GM21528 (cell line): ENCODE measurements around the gene TAF6.

Source experiments
- ATAC-seq: cut with Tn5 transposase; IDR thresholded peaks from one replicate; pipeline ENCODE4 v1.9.1; 2021; ENCODE audit warnings: mild to moderate bottlenecking, moderate library complexity; ENCODE audit not compliant: unreplicated experiment, low FRiP score

Gene TAF6

GRCh38 chr7:100124301-100125230 lies 5.4 kb upstream of the TAF6 start:
- ATAC-seq = no peak

DNA sequence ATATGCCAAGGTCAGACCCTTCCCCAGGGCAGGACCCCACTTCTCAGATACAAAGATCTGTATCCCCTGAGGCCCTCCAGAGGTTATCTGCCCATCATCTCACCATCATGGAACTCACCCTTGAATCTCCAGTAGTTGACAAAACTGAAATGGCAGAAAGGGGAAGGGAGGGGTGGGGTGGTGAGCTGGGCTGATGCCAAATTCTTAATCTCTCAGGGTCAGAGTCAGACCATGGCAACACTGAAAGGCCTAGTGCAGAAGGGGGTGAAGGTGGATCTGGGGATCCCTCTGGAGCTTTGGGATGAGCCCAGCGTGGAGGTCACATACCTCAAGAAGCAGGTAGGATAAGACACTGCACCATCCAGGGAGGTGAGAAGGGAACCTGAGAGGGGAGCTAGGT lies 3.4 kb upstream of the TAF6 start:
- no peak for ATAC-seq

DNA sequence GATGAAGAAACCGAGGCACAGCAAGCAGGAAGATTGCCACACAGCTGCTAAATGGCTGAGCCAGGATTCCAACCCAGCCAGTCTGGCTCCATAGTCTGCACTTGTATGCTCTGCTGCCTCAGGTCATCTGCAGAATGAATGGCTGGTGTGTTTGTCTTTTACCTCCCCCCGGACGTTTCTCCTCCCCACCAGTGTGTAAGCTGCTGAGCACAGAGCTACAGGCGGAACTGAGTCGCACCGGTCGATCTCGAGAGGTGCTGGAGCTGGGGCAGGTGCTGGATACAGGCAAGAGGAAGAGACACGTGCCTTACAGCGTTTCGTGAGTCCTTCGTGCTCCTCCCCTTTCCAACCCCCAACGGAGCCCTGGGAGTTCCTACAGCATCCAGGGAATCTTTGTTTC lies 2.9 kb upstream of the TAF6 start:
- no peak for ATAC-seq

- ATAC-seq = no peak
Observed at GRCh38 chr7:100120733-100121036, 1.5 kb upstream of the TAF6 start.

DNA sequence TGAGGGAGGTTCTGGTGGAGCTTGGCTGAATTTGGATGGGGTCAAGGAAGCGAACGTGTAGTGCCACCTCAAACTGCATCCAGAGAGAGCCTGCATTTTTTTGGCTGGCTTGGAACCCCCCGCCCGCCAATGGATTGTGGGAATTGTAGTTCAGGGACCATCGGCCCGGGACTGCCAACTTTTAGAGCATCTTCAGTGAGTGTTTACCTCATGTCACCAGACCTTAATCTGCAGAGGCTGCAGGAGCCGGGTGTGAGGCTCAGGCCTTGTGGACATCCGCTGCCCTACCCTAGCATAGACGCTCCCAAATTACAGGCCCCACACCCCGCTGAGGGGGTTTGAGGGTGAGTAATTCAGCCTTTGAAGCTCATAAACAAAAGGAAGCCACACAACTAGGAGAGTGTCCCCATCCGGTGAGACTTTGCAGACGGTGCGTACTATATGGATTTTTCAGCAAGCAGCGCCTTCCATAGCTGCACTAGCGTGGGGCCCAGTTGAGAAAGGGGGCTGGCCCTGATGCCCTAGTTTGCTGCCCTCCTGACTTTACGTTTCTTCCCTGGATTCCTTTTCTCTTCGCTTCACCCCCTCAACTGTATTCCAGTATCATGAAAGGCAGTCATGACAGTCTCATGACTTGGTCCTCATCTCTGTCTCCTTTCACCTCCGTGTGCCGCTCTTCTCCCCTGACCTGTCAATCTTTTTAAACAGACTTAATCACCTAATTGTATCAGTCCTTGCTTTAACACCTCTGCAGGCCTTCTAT lies 993 bp upstream of the TAF6 start:
- peak; percentile 29 for ATAC-seq

GRCh38 chr7:100118388-100119071 lies 628 bp downstream of the TAF6 start:
- ATAC-seq = no peak

- no peak for ATAC-seq
Observed at GRCh38 chr7:100115026-100115425, 4.1 kb downstream of the TAF6 start.

DNA sequence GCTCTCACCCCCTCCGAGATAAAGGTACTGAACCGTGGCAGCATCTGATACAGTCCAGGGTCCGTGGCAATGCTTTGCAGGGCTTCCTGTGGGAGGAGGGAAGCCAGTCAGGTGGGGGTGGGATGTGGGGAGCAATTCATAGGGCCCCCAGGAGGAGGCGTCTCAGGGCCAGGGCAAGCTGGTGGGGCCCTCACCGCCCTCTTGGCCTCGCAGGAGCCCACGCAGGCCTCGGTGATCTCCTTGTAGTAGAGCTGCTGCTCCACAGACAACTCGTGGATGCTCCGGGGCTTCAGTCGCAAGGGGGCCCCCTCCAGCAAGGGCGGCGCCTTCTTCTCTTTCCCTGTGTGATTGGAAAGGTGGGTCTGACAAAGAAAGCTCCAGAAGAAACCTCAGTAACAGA lies 7.2 kb downstream of the TAF6 start:
- no peak for ATAC-seq

DNA sequence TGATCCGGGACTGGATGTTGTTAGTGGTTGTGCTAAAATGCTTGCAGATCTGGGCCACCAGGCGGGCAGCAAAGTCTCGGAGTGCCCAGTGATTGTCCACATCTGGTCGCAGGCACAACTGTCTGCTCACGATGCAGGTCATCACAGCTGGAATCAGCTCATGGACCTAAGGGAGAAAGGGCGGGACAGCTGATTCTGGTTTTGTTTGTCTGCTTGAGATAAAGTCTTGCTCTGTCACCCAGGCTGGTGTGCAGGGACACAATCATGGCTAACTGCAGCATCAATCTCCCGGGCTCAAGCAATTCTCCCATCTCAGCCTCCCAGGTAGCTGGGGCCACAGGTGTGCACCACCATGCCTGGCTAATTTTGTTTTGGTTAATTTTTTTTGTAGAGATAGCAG lies 8.0 kb downstream of the TAF6 start:
- ATAC-seq = no peak

DNA sequence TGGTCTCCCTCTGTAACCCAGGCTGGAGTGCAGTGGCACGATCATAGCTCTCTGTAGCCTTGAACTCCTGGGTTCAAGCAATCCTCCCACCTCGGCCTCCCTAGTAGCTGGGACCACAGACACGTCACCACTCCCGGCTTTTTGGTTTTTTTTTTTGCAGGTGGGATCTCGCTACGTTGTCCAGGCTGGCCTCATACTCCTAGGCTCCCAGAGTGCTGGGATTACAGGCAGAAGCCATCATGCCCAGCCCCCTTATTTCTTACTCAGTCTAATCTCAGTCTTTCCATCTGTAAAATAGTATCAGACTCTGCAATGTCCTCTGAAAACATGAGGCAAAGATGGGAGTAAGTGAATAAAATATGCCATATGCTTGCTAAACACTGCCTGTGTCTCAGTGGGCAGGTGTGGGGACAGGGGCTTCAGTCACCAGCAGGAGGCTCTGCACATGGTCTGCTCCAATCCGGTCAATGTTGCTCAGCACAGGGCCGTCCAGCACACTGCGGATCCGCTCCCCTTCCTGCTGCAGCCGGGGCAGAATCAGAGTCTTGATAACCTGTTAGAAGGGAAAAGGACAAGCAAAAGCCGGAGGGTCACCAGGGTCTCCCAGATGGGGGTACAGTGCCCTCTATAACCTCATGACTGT lies 9.5 kb downstream of the TAF6 start:
- no peak for ATAC-seq

- no peak for ATAC-seq
Observed at GRCh38 chr7:100107890-100108289, 11.3 kb downstream of the TAF6 start.

DNA sequence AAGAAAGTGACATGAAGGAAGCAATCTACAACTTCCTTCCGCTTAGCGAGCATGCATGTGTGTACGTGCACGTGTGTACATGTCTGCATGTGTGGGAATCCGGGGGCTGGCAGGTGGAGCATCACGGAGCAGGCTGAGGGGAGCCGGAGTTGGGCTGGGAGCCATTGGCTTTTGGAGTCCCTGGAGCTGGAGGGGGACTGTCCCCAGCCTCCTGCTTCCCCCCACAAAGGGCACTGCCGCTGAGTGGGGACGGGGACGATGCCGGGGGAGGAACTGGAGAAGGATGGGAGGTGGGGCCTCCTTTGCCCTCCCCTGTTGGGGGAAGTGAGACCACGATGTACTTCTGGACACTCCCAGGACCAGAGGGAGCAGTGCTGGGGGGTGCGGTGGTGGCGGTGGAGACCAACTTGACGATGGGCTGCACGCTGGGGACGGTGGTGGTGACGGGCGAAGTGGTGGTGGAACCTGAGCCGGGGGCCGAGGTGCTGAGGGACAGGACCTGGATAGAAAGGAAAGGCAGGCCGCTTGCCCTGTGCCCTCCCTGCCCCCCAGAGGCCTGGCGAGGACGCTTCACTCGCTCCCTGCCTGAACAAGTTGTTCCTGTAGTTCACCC lies 11.9 kb downstream of the TAF6 start:
- ATAC-seq = no peak

DNA sequence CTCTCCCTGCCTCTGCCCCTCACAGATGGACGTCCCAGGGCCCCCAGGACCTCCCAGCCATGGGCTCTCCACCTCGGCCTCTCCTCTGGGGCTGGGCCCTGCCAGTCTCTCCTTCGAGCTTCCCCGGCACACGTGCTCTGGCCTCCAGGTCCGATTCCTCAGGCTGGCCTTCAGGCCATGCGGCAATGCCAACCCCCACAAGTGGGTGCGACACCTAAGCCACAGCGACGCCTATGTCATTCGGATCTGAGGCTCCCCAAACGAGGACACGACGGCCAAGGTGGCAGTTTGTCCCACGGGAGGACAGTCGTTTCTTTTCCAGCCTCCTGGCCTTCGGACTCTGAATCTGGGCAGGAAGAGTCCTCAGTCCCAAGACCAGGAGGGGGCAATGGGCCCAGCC lies 12.5 kb downstream of the TAF6 start:
- no peak for ATAC-seq

GRCh38 chr7:100105534-100105933 lies 13.6 kb downstream of the TAF6 start:
- ATAC-seq = no peak

- ATAC-seq = no peak
Observed at GRCh38 chr7:100102950-100103840, 16.0 kb downstream of the TAF6 start.

DNA sequence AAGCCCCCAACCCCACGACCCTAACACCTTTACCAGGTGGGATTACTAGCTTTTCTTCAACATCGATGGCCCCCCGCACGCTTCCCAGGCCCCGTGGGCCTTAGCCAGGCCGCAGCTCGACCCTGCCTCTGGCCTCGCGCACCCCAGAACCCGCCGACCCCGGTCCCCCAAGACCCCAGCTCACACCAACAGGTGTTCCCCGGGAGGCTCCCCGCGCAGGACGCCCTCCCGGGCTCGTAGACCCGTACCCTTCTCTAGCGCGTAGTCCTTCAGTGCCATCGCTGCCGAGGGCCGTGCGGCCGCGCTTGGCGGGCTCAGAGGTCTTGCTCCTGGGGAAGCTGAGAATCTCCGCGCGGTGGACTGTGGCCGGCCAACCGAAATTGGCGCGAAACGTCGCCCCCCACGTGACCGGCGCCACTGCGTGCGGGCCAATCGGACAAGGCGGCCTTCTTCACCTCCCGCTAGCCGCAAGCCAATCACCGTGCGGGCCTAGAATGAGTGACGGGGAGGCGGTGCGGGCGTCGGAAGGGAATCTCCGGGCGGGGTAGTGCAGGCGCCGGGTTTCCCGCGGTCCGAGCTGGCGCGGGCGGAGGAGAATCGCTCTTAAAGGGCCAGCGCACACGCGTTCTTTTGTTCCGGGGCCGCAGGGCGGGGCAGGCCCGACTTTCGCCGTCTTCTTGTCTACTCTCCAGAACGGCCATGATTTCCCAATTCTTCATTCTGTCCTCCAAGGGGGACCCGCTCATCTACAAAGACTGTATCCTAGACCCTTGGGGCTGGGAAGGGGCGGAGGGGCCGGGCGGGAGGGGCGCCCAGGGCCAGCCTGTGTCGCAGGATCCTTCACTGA lies 17.9 kb downstream of the TAF6 start, which contains the start of the genes AP4M1 and MCM7:
Gene AP4M1, plus strand, starts transcription at position 628 of the 847 bp plus-strand sequence. Its CDS starts 72 bp downstream, at position 700.
Gene MCM7, minus strand, starts transcription at position 382 of the 847 bp plus-strand sequence. Its CDS starts 103 bp downstream, at position 279.
- ATAC-seq = peak; percentile 80

- ATAC-seq = peak; percentile 73
Observed at GRCh38 chr7:100100420-100101015, 18.6 kb downstream of the TAF6 start.

DNA sequence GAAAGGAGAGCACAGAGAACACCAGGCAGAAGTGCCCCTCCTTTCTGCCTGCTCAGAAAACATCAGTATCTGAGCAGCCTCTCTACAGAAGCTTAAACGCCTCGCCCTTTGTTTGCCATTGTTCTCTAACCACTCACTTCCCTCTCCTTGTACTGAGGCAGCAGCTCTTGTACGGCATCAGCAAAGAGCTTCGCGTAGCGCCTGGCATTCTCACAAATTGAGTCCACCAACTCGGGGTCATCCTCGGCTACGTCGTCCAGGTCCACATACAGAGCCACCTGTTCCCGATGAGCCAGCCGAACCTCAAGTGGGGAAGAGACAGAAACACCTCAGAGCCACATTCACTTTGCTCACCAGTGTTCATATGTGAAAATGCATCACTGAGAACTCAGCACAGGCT lies 19.7 kb downstream of the TAF6 start:
- no peak for ATAC-seq
